Activated T-cell treated with anti-CD3 and anti-CD28 coated beads, Interleukin-2, amount 50 U/mL, for 72 hours (primary cell): Measurements from ENCODE around the gene ERGIC2. TPM values are rescaled to one million over a fixed set of nuclear protein-coding genes. Genes with fewer than 3 reads are reported as not detected.

Experiments
- ATAC-seq, 2 donors: fragments of 150-1000 bp; cut with Tn5 transposase; replicated peaks in 1 of 2; 2 replicates each; pipeline ENCODE4 v1.10.0; 2021; ENCODE audit warnings: moderate library complexity in 2 of 2, mild to moderate bottlenecking in 1 of 2
- DNase-seq, 2 donors: peaks; one replicate each; pipeline ENCODE4 v3.0.0; 2021 to 2022; ENCODE audit warnings: mixed read lengths in 1 of 2
- H3K27ac Mint-ChIP-seq: one replicate; pipeline ENCODE4 v1.8.0; 2022; ENCODE audit warnings: mild to moderate bottlenecking, moderate library complexity, mixed read lengths
- H3K27me3 Mint-ChIP-seq: one replicate; pipeline ENCODE4 v1.8.0; 2022; ENCODE audit warnings: low read depth, mixed read lengths
- H3K36me3 Mint-ChIP-seq, 2 donors: one replicate each; pipeline ENCODE4 v1.8.0; 2022; ENCODE audit warnings: mixed read lengths in 2 of 2, mild to moderate bottlenecking in 1 of 2; ENCODE audit not compliant: insufficient read depth in 2 of 2
- H3K4me1 Mint-ChIP-seq: one replicate; pipeline ENCODE4 v1.8.0; 2022; ENCODE audit warnings: low read depth, mixed read lengths
- H3K4me3 Mint-ChIP-seq, 2 donors: one replicate each; pipeline ENCODE4 v1.8.0; 2022; ENCODE audit warnings: mild to moderate bottlenecking in 2 of 2, mixed read lengths in 2 of 2, moderate library complexity in 2 of 2
- H3K9me3 Mint-ChIP-seq, 2 donors: one replicate each; pipeline ENCODE4 v1.8.0; 2022; ENCODE audit warnings: mixed read lengths in 2 of 2
- total RNA-seq, 2 donors: library from RNA; stranded (reverse); gene quantifications; one replicate each; pipeline ENCODE4 v1.2.3, GENCODE V29; 2022

The ERGIC2 gene
- total RNA-seq, 2 donors from 2014 or later = 73.1 to 79.1 TPM

- no peak overlapping the region for H3K4me3 Mint-ChIP-seq
- H3K36me3 Mint-ChIP-seq = peaks cover 0 to 14% of the 10 kb centered on the region in 2 donors
- no peaks in the 10 kb centered on the region for H3K27me3 Mint-ChIP-seq
- ATAC-seq = peak; percentile 64 to 79
- H3K27ac Mint-ChIP-seq = no peak overlapping the region
- H3K4me1 Mint-ChIP-seq = peaks cover 8% of the 10 kb centered on the region
- DNase-seq = no peak
- H3K9me3 Mint-ChIP-seq = no peaks in the 10 kb centered on the region
These were observed 34.1 kb downstream of the ERGIC2 start for GRCh38 chr12:29346769-29347421.

- H3K27me3 Mint-ChIP-seq = no peaks in the 10 kb centered on the region
- no peak overlapping the region for H3K4me3 Mint-ChIP-seq
- ATAC-seq = no peak
- no peak for DNase-seq
- H3K27ac Mint-ChIP-seq = peak overlapping the region; percentile 0
- peaks cover 8% of the 10 kb centered on the region for H3K4me1 Mint-ChIP-seq
- H3K9me3 Mint-ChIP-seq = no peaks in the 10 kb centered on the region
- peaks cover 2 to 11% of the 10 kb centered on the region in 2 donors for H3K36me3 Mint-ChIP-seq
These were observed 37.8 kb downstream of the ERGIC2 start for GRCh38 chr12:29343022-29343799.

GRCh38 chr12:29337325-29337724, 43.6 kb downstream of the ERGIC2 start:
- Mint-ChIP-seq H3K4me1 (no peaks in the 10 kb centered on the region), H3K36me3 (peaks cover 4 to 5% of the 10 kb centered on the region in 2 donors), H3K4me3 (no peak overlapping the region), H3K27ac (no peak overlapping the region), H3K27me3 (no peaks in the 10 kb centered on the region), H3K9me3 (no peaks in the 10 kb centered on the region)
- DNase-seq (no peak), ATAC-seq (no peak)

- no peak for DNase-seq
- H3K27ac Mint-ChIP-seq = no peak overlapping the region
- H3K9me3 Mint-ChIP-seq = no peaks in the 10 kb centered on the region
- H3K4me3 Mint-ChIP-seq = no peak overlapping the region
- peaks cover 2% of the 10 kb centered on the region in 2 donors for H3K36me3 Mint-ChIP-seq
- H3K4me1 Mint-ChIP-seq = no peaks in the 10 kb centered on the region
- no peak for ATAC-seq
- no peaks in the 10 kb centered on the region for H3K27me3 Mint-ChIP-seq
These were observed 46.0 kb downstream of the ERGIC2 start for GRCh38 chr12:29334937-29335336.

- ATAC-seq (no peak), DNase-seq (no peak)
- H3K9me3 Mint-ChIP-seq = no peaks in the 10 kb centered on the region
- no peak overlapping the region for H3K27ac Mint-ChIP-seq
- H3K4me1 Mint-ChIP-seq = no peaks in the 10 kb centered on the region
- H3K27me3 Mint-ChIP-seq = no peaks in the 10 kb centered on the region
- peaks cover 2% of the 10 kb centered on the region in 2 donors for H3K36me3 Mint-ChIP-seq
- H3K4me3 Mint-ChIP-seq = no peak overlapping the region
These were observed 47.8 kb downstream of the ERGIC2 start for GRCh38 chr12:29333178-29333577.

- H3K9me3 Mint-ChIP-seq = no peaks in the 10 kb centered on the region
- DNase-seq = no peak
- no peaks in the 10 kb centered on the region for H3K4me1 Mint-ChIP-seq
- peaks cover 0 to 7% of the 10 kb centered on the region in 2 donors for H3K36me3 Mint-ChIP-seq
- no peak overlapping the region for H3K4me3 Mint-ChIP-seq
- no peak for ATAC-seq
- no peaks in the 10 kb centered on the region for H3K27me3 Mint-ChIP-seq
- no peak overlapping the region for H3K27ac Mint-ChIP-seq
These were observed 51.6 kb downstream of the ERGIC2 start for GRCh38 chr12:29329411-29329810.

- H3K4me1 Mint-ChIP-seq = peaks cover 8% of the 10 kb centered on the region
- no peaks in the 10 kb centered on the region for H3K9me3 Mint-ChIP-seq
- peaks cover 3 to 17% of the 10 kb centered on the region in 2 donors for H3K36me3 Mint-ChIP-seq
- ATAC-seq = no peak
- H3K27ac Mint-ChIP-seq = no peak overlapping the region
- no peaks in the 10 kb centered on the region for H3K27me3 Mint-ChIP-seq
- no peak for DNase-seq
- no peak overlapping the region for H3K4me3 Mint-ChIP-seq
These were observed 58.8 kb downstream of the ERGIC2 start for GRCh38 chr12:29322157-29322556.

- Mint-ChIP-seq H3K4me3 (no peak overlapping the region), H3K9me3 (no peaks in the 10 kb centered on the region), H3K4me1 (peaks cover 8% of the 10 kb centered on the region), H3K27ac (no peak overlapping the region), H3K27me3 (no peaks in the 10 kb centered on the region), H3K36me3 (peaks cover 3 to 12% of the 10 kb centered on the region in 2 donors)
- no peak for ATAC-seq
- no peak for DNase-seq
These were observed 60.5 kb downstream of the ERGIC2 start for GRCh38 chr12:29320295-29321085.

GRCh38 chr12:29317556-29318363, 63.2 kb downstream of the ERGIC2 start:
- Mint-ChIP-seq H3K27ac (peak overlapping the region; percentile 10), H3K9me3 (no peaks in the 10 kb centered on the region), H3K36me3 (no peaks in the 10 kb centered on the region), H3K4me3 (no peak overlapping the region), H3K4me1 (peaks cover 8% of the 10 kb centered on the region), H3K27me3 (no peaks in the 10 kb centered on the region)
- DNase-seq = peak; percentile 25 to 26
- ATAC-seq = peak; percentile 98

GRCh38 chr12:29316752-29317151, 64.2 kb downstream of the ERGIC2 start:
- Mint-ChIP-seq H3K4me1 (peaks cover 8% of the 10 kb centered on the region), H3K4me3 (no peak overlapping the region), H3K27ac (no peak overlapping the region), H3K36me3 (no peaks in the 10 kb centered on the region), H3K27me3 (no peaks in the 10 kb centered on the region), H3K9me3 (no peaks in the 10 kb centered on the region)
- DNase-seq (no peak), ATAC-seq (no peak)

GRCh38 chr12:29314416-29314815, 66.6 kb downstream of the ERGIC2 start:
- Mint-ChIP-seq H3K36me3 (no peaks in the 10 kb centered on the region), H3K4me1 (peaks cover 8% of the 10 kb centered on the region), H3K27ac (no peak overlapping the region), H3K9me3 (no peaks in the 10 kb centered on the region), H3K27me3 (no peaks in the 10 kb centered on the region), H3K4me3 (no peak overlapping the region)
- DNase-seq (no peak), ATAC-seq (no peak)

- Mint-ChIP-seq H3K27me3 (no peaks in the 10 kb centered on the region), H3K27ac (no peak overlapping the region), H3K4me1 (no peaks in the 10 kb centered on the region), H3K4me3 (no peak overlapping the region), H3K36me3 (no peaks in the 10 kb centered on the region), H3K9me3 (no peaks in the 10 kb centered on the region)
- ATAC-seq (no peak), DNase-seq (no peak)
These were observed 70.1 kb downstream of the ERGIC2 start for GRCh38 chr12:29310899-29311298.
